Panc1 (cell line): ENCODE results near the gene CASP5. TPM values are rescaled to one million over a fixed set of nuclear protein-coding genes. Genes with fewer than 3 reads are reported as not detected.
"Not testable (repeated sequence)": the region's sequence is repeated elsewhere in the genome, so short reads cannot be mapped to it uniquely, and the experiment has no call there.

Experiments
- ATAC-seq: fragments of 200-7000 bp; cut with Tn5 transposase; 2 replicates; pipeline ENCODE4 v1.9.1; 2020; ENCODE audit warnings: mild to moderate bottlenecking, moderate library complexity
- BruUV-seq: library from RNA; stranded (reverse); fragments of 400-500 nt; replicated peaks from 2 replicates; lab custom pipeline; 2021; lab: Mats Ljungman, UMichigan
- CTCF ChIA-PET: fragments of 300-600 bp; sonication (Branson Sonifier 250); formaldehyde crosslinking; loops from one replicate; lab custom pipeline; 2022; ENCODE audit warnings: antibody characterized with exemption; lab: Charles Lee
- POLR2A ChIA-PET: fragments of 300-600 bp; sonication (Branson Sonifier 250); formaldehyde crosslinking; loops from one replicate; lab custom pipeline; 2022; ENCODE audit warnings: antibody characterized with exemption; lab: Charles Lee
- DNase-seq: peaks from one replicate; pipeline ENCODE4 v3.0.0-alpha.2; 2010; ENCODE audit warnings: low read depth, low spot score
- H3K27ac ChIP-seq: 2 replicates; pipeline ENCODE4 v1.5.1; 2011; ENCODE audit warnings: mild to moderate bottlenecking, low read length, inconsistent platforms
- H3K27me3 ChIP-seq: fragments of 200-500 bp; sonication (Bioruptor generic); 2 replicates; pipeline ENCODE4 v1.6.0; 2014; ENCODE audit warnings: low read length, inconsistent platforms; ENCODE audit not compliant: control insufficient read depth, insufficient read depth
- H3K36me3 ChIP-seq: fragments of 200-500 bp; sonication (Bioruptor generic); 2 replicates; pipeline ENCODE4 v1.5.1; 2014; ENCODE audit warnings: inconsistent platforms, mild to moderate bottlenecking, low read length, moderate library complexity; ENCODE audit not compliant: control insufficient read depth, insufficient read depth
- H3K4me1 ChIP-seq: 2 replicates; pipeline ENCODE4 v1.5.1; 2011; ENCODE audit warnings: inconsistent platforms, mild to moderate bottlenecking, low read length, moderate library complexity; ENCODE audit not compliant: control insufficient read depth, insufficient read depth
- H3K4me3 ChIP-seq, 2 experiments: 2 replicates each; pipeline ENCODE4 v1.5.1; 2011 to 2012; ENCODE audit warnings: low read depth in 2 of 2, low read length in 2 of 2, mild to moderate bottlenecking in 2 of 2, inconsistent platforms in 1 of 2, moderate library complexity in 1 of 2
- H3K9me3 ChIP-seq: fragments of 200-500 bp; sonication (Bioruptor generic); 2 replicates; pipeline ENCODE4 v1.5.1; 2014; ENCODE audit warnings: low read depth, mild to moderate bottlenecking, inconsistent platforms, low read length, moderate library complexity; ENCODE audit not compliant: control insufficient read depth, insufficient read depth
- POLR2AphosphoS5 ChIP-seq: IDR thresholded peaks from 2 replicates; pipeline ENCODE4 v1.6.1; 2012; ENCODE audit warnings: mild to moderate bottlenecking, low read depth, low read length, moderate library complexity
- SIN3A ChIP-seq: IDR thresholded peaks from 2 replicates; pipeline ENCODE4 v1.6.1; 2012; ENCODE audit warnings: low read depth, mild to moderate bottlenecking, low read length, moderate library complexity, borderline replicate concordance; ENCODE audit not compliant: insufficient read depth
- TCF7L2 ChIP-seq: IDR thresholded peaks from 2 replicates; pipeline ENCODE4 v1.6.1; 2011; ENCODE audit warnings: mild to moderate bottlenecking, low read depth, low read length, inconsistent platforms
- in situ Hi-C: cut with HindIII; loops from 2 replicates; pipeline ENCODE4 v1.10.0; 2016; ENCODE audit warnings: low sequenced_read_pairs, low pct_unique_long_range_greater_than_20kb
- intact Hi-C: fragments of 100-400 bp; cut with micrococcal nuclease; formaldehyde crosslinking; loops from one replicate; pipeline ENCODE4 v1.10.0; 2022; ENCODE audit not compliant: unreplicated experiment
- total RNA-seq: library from RNA; stranded (reverse); gene quantifications from one replicate; pipeline ENCODE4 v1.2.1, GENCODE V29; 2021; ENCODE audit not compliant: unreplicated experiment
- TF ChIP-seq, protein P1 (sequence below): fragments of 450-650 bp; IDR thresholded peaks from 2 replicates; pipeline ENCODE4 v1.5.1; 2017; ENCODE audit warnings: mild to moderate bottlenecking
- TF ChIP-seq, protein P2 (sequence below), 2 experiments: IDR thresholded peaks; 2 replicates each; pipeline ENCODE4 v1.6.1; 2011 to 2012; ENCODE audit warnings: low read depth in 2 of 2, control low read depth in 1 of 2, low read length in 1 of 2, mild to moderate bottlenecking in 1 of 2, moderate library complexity in 1 of 2; ENCODE audit not compliant: insufficient read depth in 1 of 2

CASP5 gene
- total RNA-seq, 1 experiment from 2014 or later: not detected

DNA sequence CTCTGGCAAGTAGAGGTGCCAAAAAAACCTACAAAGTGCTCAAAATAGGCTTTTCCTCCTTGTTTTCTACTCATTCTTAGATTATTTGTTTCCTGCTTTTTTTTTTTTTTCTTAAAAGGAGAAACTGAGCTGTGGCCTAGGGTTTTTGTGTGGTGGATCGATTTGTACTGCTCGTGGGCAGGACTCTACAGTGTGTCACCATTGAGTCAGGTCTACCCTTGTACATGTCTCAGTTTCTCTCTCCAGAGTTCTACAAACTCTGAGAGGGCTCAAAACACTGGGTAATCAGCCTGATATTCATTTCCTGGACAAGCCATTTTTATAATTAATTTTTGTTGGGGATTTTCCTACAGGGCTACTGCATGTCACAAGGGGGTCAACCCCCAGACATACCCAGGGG, 49.4 kb downstream of the CASP5 start:
- in situ Hi-C loops: no loop called here
- Histone ChIP-seq H3K4me1 (peaks cover 4% of the 10 kb centered on the region; the same call in 1 of the 2 replicates), H3K36me3 (no peaks in the 10 kb centered on the region), H3K27ac (no peak overlapping the region), H3K27me3 (no peaks in the 10 kb centered on the region), H3K9me3 (peaks cover 9% of the 10 kb centered on the region; the same call in 1 of the 2 replicates), H3K4me3 (no peak overlapping the region)
- TF ChIP-seq, protein P1, sequence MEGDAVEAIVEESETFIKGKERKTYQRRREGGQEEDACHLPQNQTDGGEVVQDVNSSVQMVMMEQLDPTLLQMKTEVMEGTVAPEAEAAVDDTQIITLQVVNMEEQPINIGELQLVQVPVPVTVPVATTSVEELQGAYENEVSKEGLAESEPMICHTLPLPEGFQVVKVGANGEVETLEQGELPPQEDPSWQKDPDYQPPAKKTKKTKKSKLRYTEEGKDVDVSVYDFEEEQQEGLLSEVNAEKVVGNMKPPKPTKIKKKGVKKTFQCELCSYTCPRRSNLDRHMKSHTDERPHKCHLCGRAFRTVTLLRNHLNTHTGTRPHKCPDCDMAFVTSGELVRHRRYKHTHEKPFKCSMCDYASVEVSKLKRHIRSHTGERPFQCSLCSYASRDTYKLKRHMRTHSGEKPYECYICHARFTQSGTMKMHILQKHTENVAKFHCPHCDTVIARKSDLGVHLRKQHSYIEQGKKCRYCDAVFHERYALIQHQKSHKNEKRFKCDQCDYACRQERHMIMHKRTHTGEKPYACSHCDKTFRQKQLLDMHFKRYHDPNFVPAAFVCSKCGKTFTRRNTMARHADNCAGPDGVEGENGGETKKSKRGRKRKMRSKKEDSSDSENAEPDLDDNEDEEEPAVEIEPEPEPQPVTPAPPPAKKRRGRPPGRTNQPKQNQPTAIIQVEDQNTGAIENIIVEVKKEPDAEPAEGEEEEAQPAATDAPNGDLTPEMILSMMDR: no peak
- TF ChIP-seq SIN3A (no peak), POLR2AphosphoS5 (no peak), TCF7L2 (no peak)
- TF ChIP-seq, protein P2, sequence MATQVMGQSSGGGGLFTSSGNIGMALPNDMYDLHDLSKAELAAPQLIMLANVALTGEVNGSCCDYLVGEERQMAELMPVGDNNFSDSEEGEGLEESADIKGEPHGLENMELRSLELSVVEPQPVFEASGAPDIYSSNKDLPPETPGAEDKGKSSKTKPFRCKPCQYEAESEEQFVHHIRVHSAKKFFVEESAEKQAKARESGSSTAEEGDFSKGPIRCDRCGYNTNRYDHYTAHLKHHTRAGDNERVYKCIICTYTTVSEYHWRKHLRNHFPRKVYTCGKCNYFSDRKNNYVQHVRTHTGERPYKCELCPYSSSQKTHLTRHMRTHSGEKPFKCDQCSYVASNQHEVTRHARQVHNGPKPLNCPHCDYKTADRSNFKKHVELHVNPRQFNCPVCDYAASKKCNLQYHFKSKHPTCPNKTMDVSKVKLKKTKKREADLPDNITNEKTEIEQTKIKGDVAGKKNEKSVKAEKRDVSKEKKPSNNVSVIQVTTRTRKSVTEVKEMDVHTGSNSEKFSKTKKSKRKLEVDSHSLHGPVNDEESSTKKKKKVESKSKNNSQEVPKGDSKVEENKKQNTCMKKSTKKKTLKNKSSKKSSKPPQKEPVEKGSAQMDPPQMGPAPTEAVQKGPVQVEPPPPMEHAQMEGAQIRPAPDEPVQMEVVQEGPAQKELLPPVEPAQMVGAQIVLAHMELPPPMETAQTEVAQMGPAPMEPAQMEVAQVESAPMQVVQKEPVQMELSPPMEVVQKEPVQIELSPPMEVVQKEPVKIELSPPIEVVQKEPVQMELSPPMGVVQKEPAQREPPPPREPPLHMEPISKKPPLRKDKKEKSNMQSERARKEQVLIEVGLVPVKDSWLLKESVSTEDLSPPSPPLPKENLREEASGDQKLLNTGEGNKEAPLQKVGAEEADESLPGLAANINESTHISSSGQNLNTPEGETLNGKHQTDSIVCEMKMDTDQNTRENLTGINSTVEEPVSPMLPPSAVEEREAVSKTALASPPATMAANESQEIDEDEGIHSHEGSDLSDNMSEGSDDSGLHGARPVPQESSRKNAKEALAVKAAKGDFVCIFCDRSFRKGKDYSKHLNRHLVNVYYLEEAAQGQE (IDR thresholded peaks at IDR 0.05; ENCODE audit: insufficient read depth in 1 of 2, low read depth in 2 of 2, low read length in 1 of 2): no peak
- ATAC-seq (no peak), DNase-seq (no peak)
- ChIA-PET CTCF (no interaction called here), POLR2A (no interaction called here)
- BruUV-seq: no TSS peak
- intact Hi-C loops: no loop called here

DNA sequence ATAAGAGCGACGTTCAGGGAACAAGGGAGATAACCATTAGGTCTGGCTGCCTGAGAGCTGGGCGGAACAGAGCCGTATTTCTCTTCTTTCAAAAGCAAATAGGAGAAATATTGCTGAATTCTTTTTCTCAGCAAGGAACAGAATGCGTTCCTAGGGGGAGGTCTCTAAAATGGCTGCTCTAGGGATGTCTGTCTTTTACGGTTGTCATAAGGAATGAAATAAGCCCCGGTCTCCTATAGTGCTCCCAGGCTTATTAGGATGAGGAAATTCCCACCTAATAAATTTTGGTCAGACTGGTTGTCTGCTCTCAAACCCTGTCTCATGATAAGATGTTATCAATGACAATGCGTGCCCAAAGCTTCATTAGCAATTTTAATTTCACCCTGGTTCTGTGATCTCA, 50.0 kb downstream of the CASP5 start:
- H3K27ac ChIP-seq, in situ Hi-C loops, H3K9me3 ChIP-seq, intact Hi-C loops, CTCF ChIA-PET, H3K27me3 ChIP-seq, H3K36me3 ChIP-seq, H3K4me3 ChIP-seq, BruUV-seq, H3K4me1 ChIP-seq, POLR2A ChIA-PET, DNase-seq, ATAC-seq: not testable (repeated sequence)

DNA sequence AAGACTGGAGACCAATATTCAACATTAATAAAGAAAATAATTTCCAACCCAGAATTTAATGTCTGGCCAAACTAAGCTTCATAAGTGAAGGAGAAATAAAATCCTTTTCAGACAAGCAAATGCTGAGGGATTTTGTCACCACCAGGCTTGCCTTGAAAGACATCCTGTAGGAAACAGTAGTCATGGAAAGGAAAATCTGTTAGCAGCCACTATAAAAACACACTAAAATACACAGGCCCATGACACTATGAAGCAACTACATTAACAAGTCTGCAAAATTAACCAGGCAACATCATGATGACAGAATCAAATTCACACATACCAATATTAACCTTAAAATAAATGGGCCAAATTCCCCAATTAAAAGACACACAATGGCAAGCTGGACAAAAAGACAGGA, 52.2 kb downstream of the CASP5 start:
- Histone ChIP-seq H3K27me3 (no peaks in the 10 kb centered on the region), H3K9me3 (peaks cover 9% of the 10 kb centered on the region; the same call in 1 of the 2 replicates), H3K4me1 (peaks cover 9% of the 10 kb centered on the region; the same call in 1 of the 2 replicates), H3K4me3 (no peak overlapping the region), H3K36me3 (no peaks in the 10 kb centered on the region), H3K27ac (no peak overlapping the region)
- TF ChIP-seq SIN3A: no peak
- TF ChIP-seq, protein P2 (IDR thresholded peaks at IDR 0.05; ENCODE audit: insufficient read depth in 1 of 2, low read depth in 2 of 2, low read length in 1 of 2): no peak
- TF ChIP-seq, protein P1: no peak
- no peak for TF ChIP-seq POLR2AphosphoS5
- no peak for TF ChIP-seq TCF7L2
- intact Hi-C loops: no loop called here
- no TSS peak for BruUV-seq
- in situ Hi-C loops: no loop called here
- ChIA-PET CTCF (no interaction called here), POLR2A (no interaction called here)
- ATAC-seq: no peak
- no peak for DNase-seq
